ENCODE data around the gene YWHAE. TPM values are rescaled to one million over a fixed set of nuclear protein-coding genes. Genes with fewer than 3 reads are reported as not detected.
"Not testable (repeated sequence)": the region's sequence is repeated elsewhere in the genome, so short reads cannot be mapped to it uniquely, and the experiment has no call there.

Gene YWHAE
- polyA plus RNA-seq, 3 donors from 2014 or later, result 45.9 to 53.5 (median 48.4) TPM

- peak overlapping the region in 1 of 6 donors; percentile 51 for H3K27ac Mint-ChIP-seq
- H3K4me1 Mint-ChIP-seq, result peaks cover 6 to 17% of the 10 kb centered on the region in 2 donors
- peaks cover 0 to 28% (median 3%) of the 10 kb centered on the region in 3 donors for H3K36me3 Mint-ChIP-seq
- no peak overlapping the region for H3K4me3 Mint-ChIP-seq
- no peak for DNase-seq
- no peaks in the 10 kb centered on the region for H3K27me3 Mint-ChIP-seq (ENCODE audit: low read depth in 3 of 3)
- no peaks in the 10 kb centered on the region for H3K9me3 Mint-ChIP-seq
Observed at GRCh38 chr17:1422885-1423284, 22.9 kb upstream of the YWHAE start.

GRCh38 chr17:1421470-1421869, 21.4 kb upstream of the YWHAE start:
- Mint-ChIP-seq H3K36me3 (peaks cover 0 to 28% (median 3%) of the 10 kb centered on the region in 3 donors), H3K4me3 (no peak overlapping the region), H3K4me1 (peaks cover 6 to 14% of the 10 kb centered on the region in 2 donors), H3K9me3 (no peaks in the 10 kb centered on the region), H3K27me3 (ENCODE audit: low read depth in 3 of 3) (no peaks in the 10 kb centered on the region), H3K27ac (peak overlapping the region in 2 of 6 donors; percentile 23 to 28)
- DNase-seq, result no peak

GRCh38 chr17:1420981-1421380, 21.0 kb upstream of the YWHAE start:
- Mint-ChIP-seq H3K27me3 (ENCODE audit: low read depth in 3 of 3) (no peaks in the 10 kb centered on the region), H3K4me3 (no peak overlapping the region)

GRCh38 chr17:1420163-1420562, 20.1 kb upstream of the YWHAE start:
- no peak for DNase-seq
- Mint-ChIP-seq H3K27me3 (ENCODE audit: low read depth in 3 of 3) (no peaks in the 10 kb centered on the region), H3K27ac (no peak overlapping the region), H3K9me3 (no peaks in the 10 kb centered on the region), H3K4me3 (no peak overlapping the region), H3K4me1 (peaks cover 2 to 7% of the 10 kb centered on the region in 2 donors), H3K36me3 (peaks cover 0 to 21% (median 3%) of the 10 kb centered on the region in 3 donors)

More at GRCh38 chr17:1420981-1421380, 21.0 kb upstream of the YWHAE start:
- Mint-ChIP-seq H3K27ac (peak overlapping the region in 1 of 6 donors; percentile 28), H3K36me3 (peaks cover 0 to 28% (median 3%) of the 10 kb centered on the region in 3 donors), H3K9me3 (no peaks in the 10 kb centered on the region), H3K4me1 (peaks cover 6 to 13% of the 10 kb centered on the region in 2 donors)
- no peak for DNase-seq

- H3K9me3 Mint-ChIP-seq; DNase-seq; H3K27ac Mint-ChIP-seq; H3K27me3 Mint-ChIP-seq (ENCODE audit: low read depth in 3 of 3); H3K4me3 Mint-ChIP-seq: not testable (repeated sequence)
- Mint-ChIP-seq H3K36me3 (peaks cover 0 to 16% (median 3%) of the 10 kb centered on the region in 3 donors), H3K4me1 (peaks cover 2 to 11% of the 10 kb centered on the region in 2 donors)
Observed at GRCh38 chr17:1418476-1418875, 18.5 kb upstream of the YWHAE start.

GRCh38 chr17:1416414-1416813, 16.4 kb upstream of the YWHAE start:
- no peak for DNase-seq
- H3K4me1 Mint-ChIP-seq, result peaks cover 2 to 7% of the 10 kb centered on the region in 2 donors
- no peak overlapping the region for H3K4me3 Mint-ChIP-seq
- peaks cover 0 to 6% (median 0%) of the 10 kb centered on the region in 3 donors for H3K36me3 Mint-ChIP-seq
- H3K27ac Mint-ChIP-seq, result no peak overlapping the region
- H3K27me3 Mint-ChIP-seq (ENCODE audit: low read depth in 3 of 3), result peaks cover 0 to 3% (median 0%) of the 10 kb centered on the region in 3 donors
- no peaks in the 10 kb centered on the region for H3K9me3 Mint-ChIP-seq

GRCh38 chr17:1414634-1415033, 14.6 kb upstream of the YWHAE start:
- H3K36me3 Mint-ChIP-seq, result no peaks in the 10 kb centered on the region
- H3K9me3 Mint-ChIP-seq, result no peaks in the 10 kb centered on the region
- H3K4me3 Mint-ChIP-seq, result no peak overlapping the region
- H3K4me1 Mint-ChIP-seq, result peaks cover 2 to 7% of the 10 kb centered on the region in 2 donors
- no peak overlapping the region for H3K27ac Mint-ChIP-seq
- peaks cover 0 to 3% (median 0%) of the 10 kb centered on the region in 3 donors for H3K27me3 Mint-ChIP-seq (ENCODE audit: low read depth in 3 of 3)
- DNase-seq, result no peak

- no peaks in the 10 kb centered on the region for H3K9me3 Mint-ChIP-seq
- no peaks in the 10 kb centered on the region for H3K36me3 Mint-ChIP-seq
- peaks cover 2 to 7% of the 10 kb centered on the region in 2 donors for H3K4me1 Mint-ChIP-seq
- H3K4me3 Mint-ChIP-seq, result no peak overlapping the region
- H3K27me3 Mint-ChIP-seq (ENCODE audit: low read depth in 3 of 3), result peaks cover 0 to 3% (median 0%) of the 10 kb centered on the region in 3 donors
- DNase-seq, result no peak
- peak overlapping the region in 1 of 6 donors; percentile 33 for H3K27ac Mint-ChIP-seq
Observed at GRCh38 chr17:1414001-1414574, 14.1 kb upstream of the YWHAE start.

- no peaks in the 10 kb centered on the region for H3K9me3 Mint-ChIP-seq
- DNase-seq, result no peak
- H3K27me3 Mint-ChIP-seq (ENCODE audit: low read depth in 3 of 3), result peaks cover 0 to 3% (median 0%) of the 10 kb centered on the region in 3 donors
- no peak overlapping the region for H3K4me3 Mint-ChIP-seq
- H3K4me1 Mint-ChIP-seq, result peaks cover 2 to 7% of the 10 kb centered on the region in 2 donors
- peak overlapping the region in 1 of 6 donors; percentile 46 for H3K27ac Mint-ChIP-seq
- H3K36me3 Mint-ChIP-seq, result no peaks in the 10 kb centered on the region
Observed at GRCh38 chr17:1413281-1413791, 13.3 kb upstream of the YWHAE start.

- no peak overlapping the region for H3K4me3 Mint-ChIP-seq
Observed at GRCh38 chr17:1412185-1413110, 12.4 kb upstream of the YWHAE start.

GRCh38 chr17:1402262-1402586, 2.2 kb upstream of the YWHAE start:
- no peaks in the 10 kb centered on the region for H3K36me3 Mint-ChIP-seq
- peaks cover 9 to 17% (median 13%) of the 10 kb centered on the region in 3 donors for H3K27me3 Mint-ChIP-seq (ENCODE audit: low read depth in 3 of 3)
- no peak overlapping the region for H3K27ac Mint-ChIP-seq
- no peak for DNase-seq
- no peaks in the 10 kb centered on the region for H3K9me3 Mint-ChIP-seq
- H3K4me3 Mint-ChIP-seq, result peak overlapping the region in 1 of 5 donors; percentile 7
- peaks cover 18 to 23% of the 10 kb centered on the region in 2 donors for H3K4me1 Mint-ChIP-seq

More at GRCh38 chr17:1412185-1413110, 12.4 kb upstream of the YWHAE start:
- H3K27ac Mint-ChIP-seq, result no peak overlapping the region
- peaks cover 0 to 7% of the 10 kb centered on the region in 2 donors for H3K4me1 Mint-ChIP-seq
- H3K9me3 Mint-ChIP-seq, result no peaks in the 10 kb centered on the region
- no peaks in the 10 kb centered on the region for H3K36me3 Mint-ChIP-seq
- DNase-seq, result no peak
- peaks cover 0 to 3% (median 0%) of the 10 kb centered on the region in 3 donors for H3K27me3 Mint-ChIP-seq (ENCODE audit: low read depth in 3 of 3)

- Mint-ChIP-seq H3K9me3 (no peaks in the 10 kb centered on the region), H3K27me3 (ENCODE audit: low read depth in 3 of 3) (peaks cover 9 to 17% (median 9%) of the 10 kb centered on the region in 3 donors), H3K27ac (peak overlapping the region; percentile 96 to 99 (median 98)), H3K4me3 (peak overlapping the region; percentile 99 to 100 (median 99)), H3K36me3 (no peaks in the 10 kb centered on the region), H3K4me1 (peaks cover 46 to 48% of the 10 kb centered on the region in 2 donors)
- DNase-seq, result peak in 1 of 3 donors; percentile 14
Observed at GRCh38 chr17:1398931-1399678, 917 bp downstream of the YWHAE start.

GRCh38 chr17:1398028-1398427, 2.0 kb downstream of the YWHAE start:
- Mint-ChIP-seq H3K27me3 (ENCODE audit: low read depth in 3 of 3) (peaks cover 9 to 17% (median 9%) of the 10 kb centered on the region in 3 donors), H3K36me3 (no peaks in the 10 kb centered on the region), H3K4me3 (peak overlapping the region; percentile 99 to 100 (median 99)), H3K4me1 (peaks cover 57 to 59% of the 10 kb centered on the region in 2 donors), H3K9me3 (no peaks in the 10 kb centered on the region), H3K27ac (peak overlapping the region; percentile 96 to 99 (median 98))
- no peak for DNase-seq

Data from immature natural killer cell (primary cell).